H1 (cell line): ENCODE data around the gene GNLY. TPM values are rescaled to one million over a fixed set of nuclear protein-coding genes. Genes with fewer than 3 reads are reported as not detected.

Experiments used
- CTCF ChIA-PET: fragments of 300-600 bp; sonication (Branson Sonifier 250); formaldehyde crosslinking; loops from one replicate; lab custom pipeline; 2021; ENCODE audit not compliant: partially characterized antibody; lab: Charles Lee
- POLR2A ChIA-PET: fragments of 300-600 bp; sonication (Branson Sonifier 250); formaldehyde crosslinking; loops from one replicate; lab custom pipeline; 2021; ENCODE audit warnings: inconsistent platforms; ENCODE audit not compliant: partially characterized antibody; lab: Charles Lee
- DNase-seq, 2 experiments: peaks; one replicate each; pipeline versions ENCODE4 v3.0.0 to v3.0.0-alpha.2; 2010 to 2022; ENCODE audit warnings: low spot score in 2 of 2, low read depth in 1 of 2, mixed read lengths in 1 of 2
- FAIRE-seq: peaks from 2 replicates; lab custom pipeline; 2011; peaks lifted over from hg19 to GRCh38; lab: Jason Lieb, UNC
- H2AFZ ChIP-seq: 2 replicates; pipeline ENCODE4 v1.8.1; 2012; ENCODE audit warnings: low read length, inconsistent platforms
- H2AK5ac ChIP-seq: 2 replicates; pipeline ENCODE4 v1.6.1; 2013; ENCODE audit warnings: low read depth, low read length
- H2BK120ac ChIP-seq: replicated peaks from 2 replicates; pipeline ENCODE3; 2013; ENCODE audit warnings: low read depth, low read length, inconsistent platforms
- H2BK12ac ChIP-seq: 2 replicates; pipeline ENCODE4 v1.6.1; 2013; ENCODE audit warnings: low read depth, low read length
- H2BK15ac ChIP-seq: 2 replicates; pipeline ENCODE4 v1.6.1; 2013; ENCODE audit warnings: low read length
- H2BK20ac ChIP-seq: 2 replicates; pipeline ENCODE4 v1.6.1; 2013; ENCODE audit warnings: low read length
- H2BK5ac ChIP-seq: 2 replicates; pipeline ENCODE4 v1.6.1; 2013; ENCODE audit warnings: low read depth, low read length
- H3K14ac ChIP-seq: 2 replicates; pipeline ENCODE4 v1.6.1; 2013; ENCODE audit warnings: inconsistent platforms; ENCODE audit not compliant: insufficient read length
- H3K18ac ChIP-seq: 2 replicates; pipeline ENCODE4 v1.6.1; 2013; ENCODE audit warnings: low read length; ENCODE audit errors: extremely low read depth
- H3K23ac ChIP-seq: 2 replicates; pipeline ENCODE4 v1.6.1; 2013; ENCODE audit warnings: inconsistent platforms; ENCODE audit not compliant: insufficient read length
- H3K23me2 ChIP-seq: 2 replicates; pipeline ENCODE4 v1.6.1; 2013; ENCODE audit warnings: low read depth, low read length
- H3K27ac ChIP-seq: 2 replicates; pipeline ENCODE4 v1.6.1; 2011; ENCODE audit warnings: low read depth, low read length, inconsistent platforms
- H3K27me3 ChIP-seq, 4 experiments: replicated peaks in 1 of 4; 1 replicate in 1 of 4; 2 replicates in 3 of 4; pipeline versions ENCODE4 v1.6.1 to v1.8.1; 2011 to 2013; ENCODE audit warnings: low read length in 3 of 4, mild to moderate bottlenecking in 3 of 4, inconsistent platforms in 2 of 4, mixed read lengths in 2 of 4, moderate library complexity in 1 of 4; ENCODE audit not compliant: control insufficient read depth in 3 of 4, insufficient read depth in 3 of 4; ENCODE audit errors: extremely low read depth in 1 of 4
- H3K36me3 ChIP-seq, 4 experiments: 2 replicates each; pipeline versions ENCODE4 v1.6.1 to v1.8.1; 2011 to 2013; ENCODE audit warnings: mild to moderate bottlenecking in 4 of 4, low read length in 3 of 4, moderate library complexity in 2 of 4, control low read depth in 1 of 4, inconsistent platforms in 1 of 4; ENCODE audit not compliant: insufficient read depth in 4 of 4, control insufficient read depth in 2 of 4
- H3K4ac ChIP-seq: replicated peaks from 2 replicates; pipeline ENCODE3; 2013; ENCODE audit warnings: low read length, low read depth, mixed read lengths, inconsistent platforms; ENCODE audit not compliant: insufficient read length
- H3K4me1 ChIP-seq, 4 experiments: replicated peaks in 1 of 4; 1 replicate in 1 of 4; 2 replicates in 3 of 4; pipeline versions ENCODE4 v1.6.1 to v1.8.1; 2011 to 2013; ENCODE audit warnings: low read length in 3 of 4, inconsistent platforms in 2 of 4, mixed read lengths in 1 of 4; ENCODE audit not compliant: insufficient read depth in 4 of 4, control insufficient read depth in 3 of 4
- H3K4me2 ChIP-seq, 2 experiments: 2 replicates each; pipeline versions ENCODE4 v1.6.1 to v1.8.1; 2011 to 2013; ENCODE audit warnings: low read depth in 2 of 2, low read length in 2 of 2, control low read depth in 1 of 2, inconsistent platforms in 1 of 2, mild to moderate bottlenecking in 1 of 2; ENCODE audit not compliant: insufficient read depth in 1 of 2
- H3K4me3 ChIP-seq, 4 experiments: fragments of 200-600, 300-600 bp in 1 of 4; sonication (generic), shearing (Covaris generic), sonication (Bioruptor Twin) in 1 of 4; 2 replicates each; pipeline versions ENCODE4 v1.5.1 to v1.8.1; 2011 to 2016; ENCODE audit warnings: low read length in 4 of 4, low read depth in 3 of 4, control low read depth in 2 of 4, inconsistent platforms in 2 of 4, mild to moderate bottlenecking in 2 of 4, mixed read lengths in 1 of 4, moderate library complexity in 1 of 4; ENCODE audit not compliant: insufficient read depth in 2 of 4; ENCODE audit errors: extremely low read depth in 1 of 4
- H3K56ac ChIP-seq: replicated peaks from 2 replicates; pipeline ENCODE3; 2013; ENCODE audit warnings: low read depth, mild to moderate bottlenecking, mixed read lengths, low read length, inconsistent platforms; ENCODE audit not compliant: insufficient read length
- H3K79me1 ChIP-seq: 2 replicates; pipeline ENCODE4 v1.6.1; 2013; ENCODE audit warnings: low read depth, low read length, control low read depth
- H3K79me2 ChIP-seq, 2 experiments: 2 replicates each; pipeline versions ENCODE4 v1.6.1 to v1.8.1; 2012 to 2013; ENCODE audit warnings: low read length in 2 of 2, mild to moderate bottlenecking in 2 of 2, inconsistent platforms in 1 of 2; ENCODE audit not compliant: insufficient read depth in 2 of 2, control insufficient read depth in 1 of 2
- H3K9ac ChIP-seq, 4 experiments: replicated peaks in 1 of 4; 1 replicate in 1 of 4; 2 replicates in 3 of 4; pipeline versions ENCODE4 v1.6.1 to v1.8.1; 2011 to 2013; ENCODE audit warnings: low read depth in 3 of 4, low read length in 3 of 4, control low read depth in 2 of 4, mild to moderate bottlenecking in 2 of 4, moderate library complexity in 2 of 4, inconsistent platforms in 1 of 4; ENCODE audit errors: extremely low read depth in 1 of 4
- H3K9me3 ChIP-seq, 2 experiments: 2 replicates each; pipeline versions ENCODE4 v1.6.1 to v1.8.1; 2012 to 2013; ENCODE audit warnings: mild to moderate bottlenecking in 2 of 2, moderate library complexity in 2 of 2, control low read depth in 1 of 2, inconsistent platforms in 1 of 2, low read depth in 1 of 2, low read length in 1 of 2, mixed read lengths in 1 of 2; ENCODE audit not compliant: insufficient read depth in 2 of 2
- H4K20me1 ChIP-seq, 2 experiments: replicated peaks in 1 of 2; 2 replicates each; pipeline versions ENCODE3 to v1.8.1; 2011 to 2013; ENCODE audit warnings: inconsistent platforms in 2 of 2, low read length in 2 of 2, mild to moderate bottlenecking in 1 of 2; ENCODE audit not compliant: insufficient read depth in 2 of 2, control insufficient read depth in 1 of 2
- H4K5ac ChIP-seq: 2 replicates; pipeline ENCODE4 v1.6.1; 2013; ENCODE audit warnings: low read length, low read depth, mixed read lengths, inconsistent platforms; ENCODE audit not compliant: insufficient read length
- H4K8ac ChIP-seq: 2 replicates; pipeline ENCODE4 v1.8.0; 2013; ENCODE audit warnings: mild to moderate bottlenecking, moderate library complexity, low read length, inconsistent platforms; ENCODE audit not compliant: insufficient read depth; ENCODE audit errors: extremely low read depth
- H4K91ac ChIP-seq: replicated peaks from 2 replicates; pipeline ENCODE3; 2013; ENCODE audit warnings: low read length, mixed read lengths, inconsistent platforms; ENCODE audit not compliant: insufficient read length
- BRCA1 ChIP-seq: IDR thresholded peaks from 2 replicates; pipeline ENCODE4 v1.6.1; 2012; ENCODE audit warnings: low read depth, low read length, improper control_type of control experiment
- KDM1A ChIP-seq: fragments of 200-600, 300-600 bp; sonication (generic); IDR thresholded peaks from 2 replicates; pipeline ENCODE4 v1.7.1; 2016; ENCODE audit warnings: mild to moderate bottlenecking, low read length, borderline replicate concordance
- MAFK ChIP-seq: IDR thresholded peaks from 2 replicates; pipeline ENCODE4 v1.6.1; 2012; ENCODE audit warnings: low read depth, mild to moderate bottlenecking, improper control_type of control experiment, low read length
- WGBS, 2 experiments: shearing (Covaris generic) in 1 of 2; methylation state at CpG; one replicate each; pipeline versions ENCODE4 v1.1.6 to v1.1.7; 2013 to 2015; ENCODE audit warnings: low lambda C conversion rate in 2 of 2, mixed read lengths in 2 of 2, inconsistent platforms in 1 of 2, low coverage in 1 of 2, missing lambda C conversion rate in 1 of 2; ENCODE audit not compliant: insufficient replicate concordance in 2 of 2, insufficient coverage in 1 of 2, insufficient read length in 1 of 2; ENCODE audit errors: extremely low coverage in 1 of 2, missing lambda C conversion rate in 1 of 2; 5-methylcytosine and 5-hydroxymethylcytosine counted together
- polyA plus RNA-seq, 7 experiments: library from polyadenylated mRNA; depleted of rRNA in 3 of 7; stranded (reverse) in 5 of 7; unstranded in 2 of 7; fragments of >200 nt in 5 of 7; fragments of 200-250 nt in 2 of 7; gene quantifications; 1 replicate in 5 of 7; 2 replicates in 1 of 7; 4 replicates in 1 of 7; pipeline versions ENCODE4 v1.2.1 to v1.2.3, GENCODE V29; 2011 to 2013; ENCODE audit warnings: missing spikeins in 2 of 7, mixed read lengths in 2 of 7
- total RNA-seq: library from RNA; stranded (reverse); fragmentation: NEBNext Ultra II Directional; extraction: Animal tissue kit (Norgen Biotek cat#: 25700); gene quantifications from 2 replicates; pipeline ENCODE4 v1.2.1, GENCODE V29; 2021

GNLY gene
- total and polyA plus RNA-seq, 2 of the 8 experiments (the other 6 are each of a cell fraction or from before 2014, with no cell fraction given), result 0.03 TPM; not detected in 1

GRCh38 chr2:85653996-85654395, 40.2 kb upstream of the GNLY start:
- Histone ChIP-seq H3K14ac (no peak overlapping the region), H2BK120ac (no peak overlapping the region), H2BK12ac (no peak overlapping the region), H3K56ac (no peak overlapping the region), H2BK20ac (no peak overlapping the region), H2AK5ac (no peak overlapping the region), H2AFZ (no peak overlapping the region), H3K79me2 (no peaks in the 10 kb centered on the region), H3K23me2 (0 out of 2 replicates have a peak, but pooled peaks cover 2% of the 10 kb centered on the region), H3K18ac (no peak overlapping the region), H4K5ac (no peak overlapping the region), H3K4me2 (no peak overlapping the region), H2BK15ac (no peak overlapping the region), H4K8ac (no peak overlapping the region), H3K23ac (no peak overlapping the region), H3K9me3 (no peaks in the 10 kb centered on the region), H3K4me3 (no peak overlapping the region), H4K20me1 (peaks cover 0 to 2% of the 10 kb centered on the region in 2 experiments), H3K27ac (no peak overlapping the region), H3K4me1 (0 out of 7 replicates have a peak, but pooled peaks cover 0 to 3% (median 0%) of the 10 kb centered on the region in 4 experiments), H4K91ac (no peak overlapping the region), H3K79me1 (no peaks in the 10 kb centered on the region), H3K9ac (no peak overlapping the region), H2BK5ac (no peak overlapping the region), H3K4ac (no peak overlapping the region), H3K27me3 (no peaks in the 10 kb centered on the region), H3K36me3 (peaks cover 8 to 43% (median 18%) of the 10 kb centered on the region in 4 experiments)
- FAIRE-seq (no peak), DNase-seq (no peak)
- ChIA-PET CTCF (interaction anchor here (0.9 to 1.1 kb wide), 2 partner anchors 10 to 16 kb away, joined by 3 to 5 read pairs; no protein-coding TSS in a partner anchor), POLR2A (interaction anchor here (0.6 to 2.0 kb wide), 2 partner anchors 10 to 475 kb away, joined by 3 to 8 read pairs; no protein-coding TSS in a partner anchor)
- 88% methylated on average over 3 of the region's 3 CpGs; no CpG with 5 or more reads in 1 of the 2 experiments for WGBS, 2 experiments
- TF ChIP-seq MAFK, result no peak
- no peak for TF ChIP-seq KDM1A
- no peak for TF ChIP-seq BRCA1
